HepG2 (cell line): Measurements from ENCODE around the gene MXRA8. TPM values are rescaled to one million over a fixed set of nuclear protein-coding genes. Genes with fewer than 3 reads are reported as not detected.
A peak's percentile ranks its signal among the peaks of the same experiment; 100 is the strongest.

Experiments
- ATF3 ChIP-seq: sonication (generic); formaldehyde crosslinking; IDR thresholded peaks from 2 replicates; pipeline ENCODE4 v1.4.0; 2020; ENCODE audit warnings: missing genetic modification reagents
- ERF ChIP-seq: IDR thresholded peaks from 2 replicates; pipeline ENCODE4 v1.6.1; 2018; ENCODE audit warnings: missing biosample characterization, missing genetic modification reagents
- FOXM1 ChIP-seq: sonication (generic); formaldehyde crosslinking; IDR thresholded peaks from 2 replicates; pipeline ENCODE4 v1.5.0; 2020; ENCODE audit warnings: missing genetic modification reagents
- HMGXB4 ChIP-seq, 2 experiments: sonication (generic) in 1 of 2; formaldehyde crosslinking in 1 of 2; IDR thresholded peaks; 2 replicates each; pipeline versions ENCODE4 v1.4.0 to v1.6.1; 2018 to 2020; ENCODE audit warnings: missing genetic modification reagents in 2 of 2, borderline replicate concordance in 1 of 2, low read depth in 1 of 2, mild to moderate bottlenecking in 1 of 2, missing biosample characterization in 1 of 2
- HNF1B ChIP-seq: sonication (generic); formaldehyde crosslinking; IDR thresholded peaks from 2 replicates; pipeline ENCODE4 v1.5.1; 2020; ENCODE audit warnings: mild to moderate bottlenecking, moderate library complexity, missing genetic modification reagents
- ISL2 ChIP-seq: sonication (generic); formaldehyde crosslinking; IDR thresholded peaks from 2 replicates; pipeline ENCODE4 v1.5.0; 2020; ENCODE audit warnings: missing genetic modification reagents
- LCORL ChIP-seq, 2 experiments: fragments of 450-650 bp in 1 of 2; sonication (generic) in 1 of 2; formaldehyde crosslinking in 1 of 2; IDR thresholded peaks; 2 replicates each; pipeline versions ENCODE4 v1.5.0 to v1.6.1; 2017 to 2020; ENCODE audit warnings: antibody characterized with exemption in 1 of 2, missing genetic modification reagents in 1 of 2
- MEF2D ChIP-seq: sonication (generic); formaldehyde crosslinking; IDR thresholded peaks from 2 replicates; pipeline ENCODE4 v1.5.1; 2020; ENCODE audit warnings: mild to moderate bottlenecking, missing genetic modification reagents
- TAF1 ChIP-seq: sonication (generic); formaldehyde crosslinking; IDR thresholded peaks from 2 replicates; pipeline ENCODE4 v1.4.0; 2020; ENCODE audit warnings: missing genetic modification reagents
- TEAD2 ChIP-seq: sonication (generic); formaldehyde crosslinking; IDR thresholded peaks from 2 replicates; pipeline ENCODE4 v1.9.0; 2021; ENCODE audit warnings: missing genetic modification reagents
- ZFP90 ChIP-seq: sonication (generic); formaldehyde crosslinking; IDR thresholded peaks from 2 replicates; pipeline ENCODE4 v1.8.0; 2022; ENCODE audit warnings: missing genetic modification reagents, mild to moderate bottlenecking, inconsistent platforms, borderline replicate concordance
- ZNF143 ChIP-seq: sonication (generic); formaldehyde crosslinking; IDR thresholded peaks from 2 replicates; pipeline ENCODE4 v1.4.0; 2020; ENCODE audit warnings: missing genetic modification reagents
- ZNF207 ChIP-seq: fragments of 450-650 bp; IDR thresholded peaks from 2 replicates; pipeline ENCODE4 v1.6.1; 2016; ENCODE audit warnings: antibody characterized with exemption, borderline replicate concordance
- ZNF432 ChIP-seq: sonication (generic); formaldehyde crosslinking; IDR thresholded peaks from 2 replicates; pipeline ENCODE4 v1.5.0; 2020; ENCODE audit warnings: missing genetic modification reagents, mild to moderate bottlenecking, borderline replicate concordance
- ZNF570 ChIP-seq: sonication (generic); formaldehyde crosslinking; IDR thresholded peaks from 2 replicates; pipeline ENCODE4 v1.4.0; 2020; ENCODE audit warnings: mild to moderate bottlenecking, missing genetic modification reagents, borderline replicate concordance
- ZNF737 ChIP-seq: sonication (generic); formaldehyde crosslinking; IDR thresholded peaks from 2 replicates; pipeline ENCODE4 v1.5.0; 2020; ENCODE audit warnings: missing genetic modification reagents, mild to moderate bottlenecking, borderline replicate concordance
- ZNF768 ChIP-seq: sonication (generic); formaldehyde crosslinking; IDR thresholded peaks from 2 replicates; pipeline ENCODE4 v1.4.0; 2020; ENCODE audit warnings: missing genetic modification reagents
- ZNF839 ChIP-seq: sonication (generic); formaldehyde crosslinking; IDR thresholded peaks from 2 replicates; pipeline ENCODE4 v1.4.0; 2020; ENCODE audit warnings: missing genetic modification reagents, mild to moderate bottlenecking, borderline replicate concordance
- polyA plus RNA-seq, 8 experiments: library from polyadenylated mRNA; depleted of rRNA in 3 of 8; stranded (reverse) in 7 of 8; unstranded in 1 of 8; fragments of >200 nt; fragmentation: Illumina TruSeq in 4 of 8; extraction: Trizol in 4 of 8; gene quantifications; 2 replicates each; pipeline versions ENCODE4 v1.2.1 to v1.2.3, GENCODE V29; 2011 to 2016; ENCODE audit warnings: low read depth in 4 of 8, missing spikeins in 1 of 8, mixed read lengths in 1 of 8; ENCODE audit not compliant: insufficient read depth in 1 of 8
- total RNA-seq, 5 experiments: library from RNA; depleted of rRNA; stranded (reverse); fragments of >200 nt; fragmentation: Illumina TruSeq; extraction: Trizol; gene quantifications; 2 replicates each; pipeline ENCODE4 v1.2.3, GENCODE V29; 2016; ENCODE audit warnings: low read depth in 1 of 5
- TF ChIP-seq, protein P1 (sequence below): IDR thresholded peaks from 2 replicates; pipeline ENCODE4 v1.4.0; 2020; ENCODE audit warnings: mild to moderate bottlenecking, missing genetic modification reagents

Gene MXRA8
- total and polyA plus RNA-seq, 2 of the 13 experiments (the other 11 are each of a cell fraction or from before 2014, with no cell fraction given) = 19.8 to 44.8 TPM

DNA sequence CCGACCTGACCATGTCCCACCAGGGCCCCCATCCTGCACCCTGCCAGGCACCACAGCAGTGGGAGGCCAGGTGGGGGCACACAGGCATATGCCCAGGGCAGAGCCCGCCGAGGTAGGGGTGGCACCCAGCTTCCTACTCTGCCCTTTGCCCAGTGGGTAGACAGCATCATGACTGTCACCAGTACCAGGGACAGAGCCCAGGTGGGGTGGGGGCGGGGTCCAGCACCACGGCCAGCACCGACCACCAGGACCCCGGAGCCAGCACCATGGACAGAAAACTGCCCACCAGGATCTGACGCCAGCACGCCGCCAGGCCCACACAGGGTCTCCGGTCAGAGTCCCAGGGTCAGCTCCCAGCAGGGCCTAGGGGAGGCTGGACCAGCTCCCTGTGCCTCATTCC lies 23.5 kb downstream of the MXRA8 start (continued):
- TF ChIP-seq HMGXB4 (CRISPR knock-in tag; IDR thresholded peaks at IDR 0.05; ENCODE audit: borderline replicate concordance in 1 of 2, low read depth in 1 of 2) (no peak), ZNF207 (no peak), ERF (CRISPR knock-in tag) (0 out of 2 replicates have a peak, but pooled peaks have one; percentile 54), ZNF737 (CRISPR knock-in tag) (no peak), ZNF768 (CRISPR knock-in tag) (peak; percentile 75; the same call in 1 of the 2 replicates), TAF1 (0 out of 2 replicates have a peak, but pooled peaks have one; percentile 13), ATF3 (peak; percentile 80; the same call in 1 of the 2 replicates), ISL2 (CRISPR knock-in tag) (0 out of 2 replicates have a peak, but pooled peaks have one; percentile 33), ZFP90 (CRISPR knock-in tag) (peak; percentile 61; the same call in 1 of the 2 replicates), ZNF839 (CRISPR knock-in tag) (no peak), MEF2D (peak; percentile 78; the same call in 1 of the 2 replicates), FOXM1 (CRISPR knock-in tag) (peak; percentile 85; the same call in 1 of the 2 replicates), ZNF570 (CRISPR knock-in tag) (0 out of 2 replicates have a peak, but pooled peaks have one; percentile 47), ZNF143 (CRISPR knock-in tag) (no peak), HNF1B (CRISPR knock-in tag) (no peak), LCORL (IDR thresholded peaks at IDR 0.05) (no peak), LCORL (CRISPR knock-in tag; IDR thresholded peaks at IDR 0.05) (no peak), ZNF432 (peak; percentile 63; the same call in 1 of the 2 replicates), TEAD2 (0 out of 2 replicates have a peak, but pooled peaks have one; percentile 44)
- TF ChIP-seq, protein P1, sequence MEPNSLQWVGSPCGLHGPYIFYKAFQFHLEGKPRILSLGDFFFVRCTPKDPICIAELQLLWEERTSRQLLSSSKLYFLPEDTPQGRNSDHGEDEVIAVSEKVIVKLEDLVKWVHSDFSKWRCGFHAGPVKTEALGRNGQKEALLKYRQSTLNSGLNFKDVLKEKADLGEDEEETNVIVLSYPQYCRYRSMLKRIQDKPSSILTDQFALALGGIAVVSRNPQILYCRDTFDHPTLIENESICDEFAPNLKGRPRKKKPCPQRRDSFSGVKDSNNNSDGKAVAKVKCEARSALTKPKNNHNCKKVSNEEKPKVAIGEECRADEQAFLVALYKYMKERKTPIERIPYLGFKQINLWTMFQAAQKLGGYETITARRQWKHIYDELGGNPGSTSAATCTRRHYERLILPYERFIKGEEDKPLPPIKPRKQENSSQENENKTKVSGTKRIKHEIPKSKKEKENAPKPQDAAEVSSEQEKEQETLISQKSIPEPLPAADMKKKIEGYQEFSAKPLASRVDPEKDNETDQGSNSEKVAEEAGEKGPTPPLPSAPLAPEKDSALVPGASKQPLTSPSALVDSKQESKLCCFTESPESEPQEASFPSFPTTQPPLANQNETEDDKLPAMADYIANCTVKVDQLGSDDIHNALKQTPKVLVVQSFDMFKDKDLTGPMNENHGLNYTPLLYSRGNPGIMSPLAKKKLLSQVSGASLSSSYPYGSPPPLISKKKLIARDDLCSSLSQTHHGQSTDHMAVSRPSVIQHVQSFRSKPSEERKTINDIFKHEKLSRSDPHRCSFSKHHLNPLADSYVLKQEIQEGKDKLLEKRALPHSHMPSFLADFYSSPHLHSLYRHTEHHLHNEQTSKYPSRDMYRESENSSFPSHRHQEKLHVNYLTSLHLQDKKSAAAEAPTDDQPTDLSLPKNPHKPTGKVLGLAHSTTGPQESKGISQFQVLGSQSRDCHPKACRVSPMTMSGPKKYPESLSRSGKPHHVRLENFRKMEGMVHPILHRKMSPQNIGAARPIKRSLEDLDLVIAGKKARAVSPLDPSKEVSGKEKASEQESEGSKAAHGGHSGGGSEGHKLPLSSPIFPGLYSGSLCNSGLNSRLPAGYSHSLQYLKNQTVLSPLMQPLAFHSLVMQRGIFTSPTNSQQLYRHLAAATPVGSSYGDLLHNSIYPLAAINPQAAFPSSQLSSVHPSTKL (CRISPR knock-in tag) = peak; percentile 41; the same call in 1 of the 2 replicates
